ENCODE results near the gene PLCXD1. TPM values are rescaled to one million over a fixed set of nuclear protein-coding genes. Genes with fewer than 3 reads are reported as not detected.
"Not testable (repeated sequence)": the region's sequence is repeated elsewhere in the genome, so short reads cannot be mapped to it uniquely, and the experiment has no call there.

Gene PLCXD1, protein sequence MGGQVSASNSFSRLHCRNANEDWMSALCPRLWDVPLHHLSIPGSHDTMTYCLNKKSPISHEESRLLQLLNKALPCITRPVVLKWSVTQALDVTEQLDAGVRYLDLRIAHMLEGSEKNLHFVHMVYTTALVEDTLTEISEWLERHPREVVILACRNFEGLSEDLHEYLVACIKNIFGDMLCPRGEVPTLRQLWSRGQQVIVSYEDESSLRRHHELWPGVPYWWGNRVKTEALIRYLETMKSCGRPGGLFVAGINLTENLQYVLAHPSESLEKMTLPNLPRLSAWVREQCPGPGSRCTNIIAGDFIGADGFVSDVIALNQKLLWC
- 8.4 and 10.6 TPM in 2 replicates for total RNA-seq

DNA sequence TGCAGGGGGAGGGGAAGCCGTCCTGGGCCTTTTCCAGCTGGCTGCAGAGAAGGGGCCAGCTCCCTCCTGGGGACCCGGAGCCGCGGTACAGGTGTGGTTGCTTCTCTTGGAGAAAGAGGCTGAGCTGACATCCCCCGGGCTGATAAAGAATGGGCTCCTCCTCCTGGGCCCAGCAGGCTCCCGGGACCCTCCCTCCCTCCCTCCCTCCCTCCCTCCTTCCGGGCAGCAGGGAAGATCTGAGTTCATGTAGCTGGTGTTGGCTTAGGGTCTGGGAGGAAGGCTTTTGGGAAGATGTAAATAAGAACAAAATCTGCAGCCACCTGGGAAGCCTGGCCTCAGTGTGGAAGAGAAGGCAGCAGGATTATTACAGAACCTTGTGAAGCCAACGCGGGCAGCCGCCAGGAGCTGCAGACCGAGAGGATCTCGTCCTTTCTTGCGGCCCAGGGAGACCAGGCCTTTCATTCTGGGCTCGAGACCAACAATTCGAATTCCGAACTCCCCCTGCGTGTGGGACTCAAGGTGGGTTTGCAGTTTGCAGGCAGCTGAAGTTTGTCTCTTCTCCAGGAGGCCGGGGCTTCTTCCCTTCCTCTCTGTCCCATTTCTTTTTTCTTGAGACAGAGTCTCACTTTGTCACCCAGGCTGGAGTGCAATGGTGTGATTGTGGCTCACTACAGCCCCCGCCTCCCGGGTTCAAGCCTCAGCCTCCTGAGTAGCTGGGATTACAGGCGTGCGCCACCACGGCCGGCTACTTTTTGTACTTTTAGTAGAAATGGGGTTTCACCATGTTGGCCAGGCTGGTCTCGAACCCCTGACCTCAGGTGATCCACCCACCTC, at the start of gene PLCXD1:
PLCXD1 (plus strand) TSS at position 216 of the 834 bp plus-strand sequence. CDS start 2,807 bp downstream, outside the sequence.
- no peak for DNase-seq (ENCODE audit: extremely low read depth, low read depth, low spot score)

DNA sequence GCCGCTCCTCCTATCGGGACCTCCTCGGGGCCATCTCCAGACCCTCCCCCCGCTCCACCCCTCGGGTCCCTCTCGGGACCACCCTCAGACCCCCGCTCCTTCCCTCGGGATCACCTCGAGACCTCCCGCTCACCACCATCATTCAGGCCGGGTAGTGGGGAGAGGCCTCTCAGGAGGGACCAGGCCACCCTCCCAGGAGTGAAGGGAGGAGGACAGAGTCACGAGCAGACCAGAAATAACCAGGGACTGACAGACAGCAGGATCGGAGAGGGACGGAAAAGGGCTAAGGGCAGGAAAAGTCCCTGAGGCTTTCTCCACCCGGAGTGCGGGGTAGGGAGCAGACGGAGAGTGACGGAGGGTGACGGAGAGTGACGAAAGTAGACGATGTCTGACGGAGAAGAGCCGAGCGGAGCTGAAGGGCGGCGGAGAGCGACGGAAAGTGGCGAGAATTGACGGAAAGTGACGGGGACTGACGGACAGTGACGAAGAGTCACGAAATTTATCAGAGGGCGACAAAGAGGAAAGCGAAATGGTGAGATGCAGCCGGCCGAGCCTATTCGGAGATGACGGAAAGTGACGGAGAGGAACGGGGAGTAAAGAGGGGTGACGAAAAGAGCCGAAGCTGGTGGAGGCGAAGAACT, 49.4 kb upstream of the PLCXD1 start:
- DNase-seq (ENCODE audit: extremely low read depth, low read depth, low spot score), result not testable (repeated sequence)

DNA sequence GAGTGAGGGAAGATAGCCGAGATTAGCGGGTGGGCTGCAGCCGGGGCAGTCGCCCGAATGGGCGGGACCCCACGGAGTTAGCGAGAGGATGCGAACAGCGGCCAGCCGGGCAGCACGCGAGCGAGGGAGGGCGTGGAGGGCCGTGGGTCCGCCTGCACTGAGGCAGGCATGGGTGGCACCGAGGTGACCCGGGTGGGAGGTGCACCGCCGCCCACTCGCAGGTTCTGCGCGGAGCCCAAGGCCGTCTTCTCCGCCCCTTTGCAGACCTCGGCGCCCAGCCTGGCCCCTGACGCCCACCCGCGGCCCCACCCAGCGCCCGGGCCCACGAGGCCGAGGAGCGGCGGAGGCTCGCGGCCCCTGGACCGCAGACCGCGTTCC, 48.9 kb upstream of the PLCXD1 start:
- DNase-seq (ENCODE audit: extremely low read depth, low read depth, low spot score), result not testable (repeated sequence)

DNA sequence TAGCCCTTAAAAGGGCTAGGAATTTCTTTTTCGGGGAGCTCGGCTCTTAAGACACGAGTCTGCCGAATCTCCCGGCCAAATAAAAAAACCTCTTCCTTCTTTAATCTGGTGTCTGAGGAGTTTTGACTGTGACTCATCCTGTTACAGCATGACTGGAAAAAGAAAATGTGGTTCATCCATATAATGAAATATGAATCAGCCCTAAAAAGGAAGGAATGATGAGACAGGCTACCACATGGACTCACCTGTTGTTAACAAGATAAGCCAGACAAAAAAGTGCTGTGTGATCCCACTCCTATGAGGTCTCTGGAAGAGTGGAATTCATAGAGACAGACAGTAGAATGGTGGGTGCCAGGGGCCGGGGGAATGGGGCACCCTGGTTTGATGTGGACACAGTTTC, 45.0 kb upstream of the PLCXD1 start:
- not testable (repeated sequence) for DNase-seq (ENCODE audit: extremely low read depth, low read depth, low spot score)

DNA sequence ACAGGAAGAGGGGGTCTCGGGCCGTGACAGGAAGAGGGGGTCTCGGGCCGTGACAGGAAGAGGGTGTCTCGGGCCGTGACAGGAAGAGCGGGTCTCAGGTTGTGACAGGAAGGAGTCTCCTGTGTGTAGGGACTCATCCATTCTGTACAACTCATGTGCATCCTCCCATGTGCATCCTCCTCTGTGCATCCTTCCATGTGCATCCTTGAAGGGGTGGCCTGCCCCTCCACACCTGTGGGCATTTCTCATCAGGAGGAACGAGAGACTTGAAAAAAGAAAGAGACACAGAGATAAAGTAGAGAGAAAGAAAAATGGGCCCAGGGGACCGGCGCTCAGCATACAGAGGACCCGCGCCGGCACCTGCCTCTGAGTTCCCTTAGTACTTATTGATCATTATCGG, 30.2 kb upstream of the PLCXD1 start:
- DNase-seq (ENCODE audit: extremely low read depth, low read depth, low spot score), result no peak

DNA sequence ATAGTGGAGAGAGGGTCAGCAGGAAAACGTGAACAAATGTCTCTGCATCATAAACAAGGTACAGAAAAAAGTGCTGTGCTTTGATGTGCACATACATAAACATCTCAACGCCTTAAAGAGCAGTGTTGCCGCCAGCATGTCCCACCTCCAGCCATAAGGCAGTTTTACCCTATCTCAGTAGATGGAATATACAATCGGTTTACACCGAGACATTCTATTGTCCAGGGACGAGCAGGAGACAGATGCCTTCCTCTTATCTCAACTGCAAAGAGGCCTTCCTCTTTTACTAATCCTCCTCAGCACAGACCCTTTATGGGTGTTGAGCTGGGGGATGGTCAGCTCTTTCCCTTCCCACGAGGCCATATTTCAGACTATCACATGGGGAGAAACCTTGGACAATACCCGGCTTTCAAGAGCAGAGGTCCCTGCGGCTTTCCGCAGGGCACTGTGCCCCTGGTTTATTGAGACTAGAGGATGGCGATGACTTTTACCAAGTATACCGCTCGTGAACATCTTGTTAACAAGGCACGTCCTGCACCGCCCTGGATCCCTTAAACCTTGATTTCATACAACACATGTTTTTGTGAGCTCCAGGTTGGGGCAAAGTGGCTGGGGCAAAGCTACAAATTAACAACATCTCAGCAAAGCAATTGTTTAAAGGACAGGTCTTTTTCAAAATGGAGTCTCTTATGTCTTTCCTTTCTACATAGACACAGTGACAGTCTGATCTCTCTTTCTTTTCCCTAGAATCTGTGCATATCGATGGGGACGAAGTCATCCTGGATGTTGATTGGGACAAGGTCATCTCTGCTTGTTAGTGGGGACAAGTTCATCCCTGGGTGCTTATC, 29.6 kb upstream of the PLCXD1 start:
- DNase-seq (ENCODE audit: extremely low read depth, low read depth, low spot score), result not testable (repeated sequence)

DNA sequence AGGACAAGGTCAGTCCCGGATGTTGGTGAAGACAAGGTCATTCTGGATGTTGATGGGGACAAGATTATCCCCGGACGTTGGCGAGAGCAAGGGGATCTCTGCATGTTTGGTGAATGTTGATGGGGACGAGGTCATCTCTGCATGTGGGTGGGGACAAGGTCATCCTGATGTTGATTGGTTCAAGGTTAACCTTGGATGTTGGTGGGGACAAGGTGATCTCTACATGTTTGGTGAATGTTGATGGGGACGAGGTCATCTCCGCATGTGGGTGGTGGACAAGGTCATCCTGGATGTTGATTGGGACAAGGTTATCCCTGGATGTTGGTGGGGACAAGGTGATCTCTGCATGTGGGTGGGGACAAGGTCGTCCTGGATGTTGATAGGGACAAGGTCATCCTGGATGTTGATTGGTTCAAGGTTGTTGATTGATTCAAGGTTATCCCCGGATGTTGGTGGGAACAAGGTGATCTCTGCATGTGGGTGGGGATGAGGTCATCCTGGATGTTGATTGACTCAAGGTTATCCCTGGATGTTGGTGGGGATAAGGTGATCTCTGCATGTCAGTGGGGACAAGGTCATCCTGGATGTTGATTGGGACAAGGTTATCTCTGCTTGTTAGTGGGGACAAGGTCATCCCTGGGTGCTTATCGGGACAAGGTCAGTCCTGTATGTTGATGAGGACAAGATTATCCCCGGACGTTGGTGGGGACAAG, 28.8 kb upstream of the PLCXD1 start:
- DNase-seq (ENCODE audit: extremely low read depth, low read depth, low spot score), result no peak

DNA sequence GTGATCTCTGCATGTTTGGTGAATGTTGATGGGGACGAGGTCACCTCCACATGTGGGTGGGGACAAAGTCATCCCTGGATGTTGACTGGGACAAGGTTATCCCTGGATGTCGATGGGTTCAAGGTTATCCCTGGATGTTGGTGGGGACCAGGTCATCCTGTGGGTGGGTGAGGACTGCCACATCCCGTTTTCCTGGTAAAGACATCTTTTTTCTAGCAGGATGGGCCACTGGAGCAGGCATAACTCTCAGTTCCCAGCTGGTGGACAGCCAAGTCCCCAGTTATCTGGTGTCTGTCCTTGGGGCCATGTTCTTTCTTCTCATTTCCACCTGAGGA, 28.3 kb upstream of the PLCXD1 start:
- no peak for DNase-seq (ENCODE audit: extremely low read depth, low read depth, low spot score)

DNA sequence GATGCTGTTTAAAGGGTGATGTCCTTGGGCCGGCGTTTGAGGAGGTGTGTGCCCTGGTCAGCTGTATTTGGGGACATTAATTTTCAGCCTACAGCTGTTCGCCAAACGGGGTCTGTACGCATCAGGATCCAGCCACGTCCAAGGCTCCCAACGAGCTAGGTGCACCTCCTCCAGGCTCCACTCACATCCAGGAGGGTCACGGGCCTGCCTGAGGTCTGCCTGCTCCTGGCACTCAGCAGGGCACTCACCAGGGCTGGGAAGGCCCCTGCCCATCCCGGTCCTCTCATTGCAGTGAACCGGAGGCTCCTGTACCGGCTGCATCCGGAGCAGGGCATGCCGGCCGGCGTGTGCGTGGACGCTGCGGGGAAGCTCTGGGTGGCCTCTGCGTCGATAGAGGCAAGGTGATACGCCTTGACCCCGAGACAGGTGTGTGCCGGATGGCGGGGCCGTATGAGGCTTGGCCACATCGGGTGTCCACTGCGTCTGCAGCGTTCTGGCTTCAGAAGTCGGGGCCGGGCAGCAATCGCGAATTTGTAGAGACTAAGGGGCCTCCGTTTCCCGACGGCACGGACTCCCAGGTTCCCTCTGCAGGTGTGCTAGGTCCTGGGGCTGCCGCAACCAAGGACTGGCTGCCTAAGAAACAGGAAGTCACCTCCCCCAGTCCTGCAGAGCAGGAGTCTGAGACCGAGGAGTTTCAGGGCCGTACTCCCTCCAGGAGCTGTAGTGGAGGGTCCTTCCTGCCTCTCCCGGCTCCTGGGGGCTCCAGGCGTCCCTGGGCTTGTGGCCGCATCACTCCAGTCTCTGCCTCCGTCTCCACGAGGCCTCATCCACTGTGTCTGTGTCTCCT, 27.5 kb upstream of the PLCXD1 start:
- DNase-seq (ENCODE audit: extremely low read depth, low read depth, low spot score), result no peak

DNA sequence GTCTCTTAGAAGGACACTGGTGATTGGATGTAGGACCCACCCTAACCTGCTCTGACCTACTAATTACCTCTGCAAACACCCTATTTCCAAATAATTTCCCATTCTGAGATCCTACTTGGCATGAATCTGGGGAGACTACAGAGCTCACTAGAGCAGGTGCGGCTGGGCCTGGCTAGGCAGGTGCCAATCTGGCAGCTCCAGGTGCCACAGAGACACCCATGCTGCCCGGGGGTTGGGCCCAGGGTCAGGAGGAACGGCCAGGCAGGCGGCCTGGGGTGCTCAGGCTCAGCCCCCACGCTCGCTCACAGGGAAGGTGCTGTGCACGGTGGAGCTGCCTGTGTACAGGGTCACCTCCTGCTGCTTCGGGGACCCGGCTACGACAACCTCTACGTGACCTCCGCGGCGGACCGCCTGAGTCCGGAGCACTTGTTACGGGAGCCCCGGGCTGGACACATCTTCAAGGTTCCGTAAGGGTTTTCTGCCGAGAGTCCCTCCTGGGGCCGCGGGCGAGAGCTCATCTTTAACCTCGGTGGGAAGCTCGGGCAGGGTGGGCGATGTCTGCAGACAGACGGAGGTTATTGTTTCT, 26.5 kb upstream of the PLCXD1 start:
- no peak for DNase-seq (ENCODE audit: extremely low read depth, low read depth, low spot score)

DNA sequence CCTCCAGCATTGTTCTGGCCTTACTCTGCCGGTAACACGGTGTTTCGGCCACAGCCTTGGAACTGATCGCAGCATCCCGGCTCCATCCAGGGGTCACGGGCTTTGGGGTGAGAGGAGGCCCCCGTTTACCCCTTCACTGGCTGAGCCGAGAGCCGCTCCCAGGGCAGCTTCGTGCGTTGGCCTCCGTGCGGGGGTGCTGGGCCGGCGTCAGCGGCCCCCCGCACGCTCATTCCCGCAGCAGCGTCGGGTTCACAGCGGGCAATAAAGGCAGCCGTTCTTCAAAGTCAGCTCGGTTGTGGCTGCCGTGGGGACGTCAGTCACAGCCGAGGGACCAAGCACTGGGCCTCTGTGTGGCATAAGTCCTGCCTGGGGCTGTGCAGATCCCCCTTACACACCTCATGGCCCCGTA, 25.3 kb upstream of the PLCXD1 start:
- no peak for DNase-seq (ENCODE audit: extremely low read depth, low read depth, low spot score)

DNA sequence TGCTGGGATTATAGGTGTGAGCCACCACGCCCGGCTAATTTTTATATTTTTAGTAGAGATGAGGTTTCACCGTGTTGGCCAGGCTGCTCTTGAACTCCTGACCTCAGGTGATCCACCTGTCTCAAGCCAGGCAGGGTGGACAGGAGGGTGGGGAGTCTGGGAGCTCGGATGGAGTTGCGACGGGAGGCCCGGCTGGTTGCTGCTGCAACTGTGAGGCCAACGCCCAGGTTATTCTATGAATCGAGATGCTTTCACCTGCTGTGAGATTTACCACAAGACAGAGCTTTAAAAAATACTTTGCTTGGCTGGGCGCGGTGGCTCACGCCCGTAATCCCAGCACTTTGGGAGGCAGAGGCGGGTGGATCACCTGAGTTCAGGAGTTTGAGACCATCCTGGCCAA, 24.1 kb upstream of the PLCXD1 start:
- DNase-seq (ENCODE audit: extremely low read depth, low read depth, low spot score), result not testable (repeated sequence)

DNA sequence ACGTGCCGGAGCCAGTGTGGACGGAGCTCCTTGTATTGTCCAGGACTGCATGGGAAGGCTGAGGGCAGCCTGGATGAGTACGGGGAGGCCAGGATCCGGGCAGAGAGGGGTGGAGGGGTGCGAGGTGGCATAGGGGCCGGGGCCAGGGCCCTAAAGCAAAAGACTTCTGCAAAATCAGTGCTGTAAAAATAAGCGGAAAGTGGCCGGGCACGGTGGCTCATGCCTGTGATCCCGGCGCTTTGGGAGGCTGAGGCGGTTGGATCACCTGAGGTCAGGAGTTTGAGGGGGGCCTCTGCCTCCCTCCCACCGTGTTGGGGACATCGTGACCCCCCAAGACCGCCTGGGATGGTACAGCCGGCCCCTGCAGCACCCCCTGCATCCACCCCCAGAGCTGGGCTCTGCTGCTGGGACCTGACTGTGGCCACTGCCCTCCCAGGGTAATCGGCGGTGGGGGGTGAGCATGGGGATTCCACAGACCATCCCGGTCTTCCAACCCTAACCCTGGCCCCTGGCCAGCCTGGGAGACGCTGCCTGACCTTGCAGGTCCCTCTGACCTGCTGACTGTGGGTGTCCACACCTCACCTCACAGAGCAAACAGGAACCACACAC, 23.4 kb upstream of the PLCXD1 start:
- no peak for DNase-seq (ENCODE audit: extremely low read depth, low read depth, low spot score)

DNA sequence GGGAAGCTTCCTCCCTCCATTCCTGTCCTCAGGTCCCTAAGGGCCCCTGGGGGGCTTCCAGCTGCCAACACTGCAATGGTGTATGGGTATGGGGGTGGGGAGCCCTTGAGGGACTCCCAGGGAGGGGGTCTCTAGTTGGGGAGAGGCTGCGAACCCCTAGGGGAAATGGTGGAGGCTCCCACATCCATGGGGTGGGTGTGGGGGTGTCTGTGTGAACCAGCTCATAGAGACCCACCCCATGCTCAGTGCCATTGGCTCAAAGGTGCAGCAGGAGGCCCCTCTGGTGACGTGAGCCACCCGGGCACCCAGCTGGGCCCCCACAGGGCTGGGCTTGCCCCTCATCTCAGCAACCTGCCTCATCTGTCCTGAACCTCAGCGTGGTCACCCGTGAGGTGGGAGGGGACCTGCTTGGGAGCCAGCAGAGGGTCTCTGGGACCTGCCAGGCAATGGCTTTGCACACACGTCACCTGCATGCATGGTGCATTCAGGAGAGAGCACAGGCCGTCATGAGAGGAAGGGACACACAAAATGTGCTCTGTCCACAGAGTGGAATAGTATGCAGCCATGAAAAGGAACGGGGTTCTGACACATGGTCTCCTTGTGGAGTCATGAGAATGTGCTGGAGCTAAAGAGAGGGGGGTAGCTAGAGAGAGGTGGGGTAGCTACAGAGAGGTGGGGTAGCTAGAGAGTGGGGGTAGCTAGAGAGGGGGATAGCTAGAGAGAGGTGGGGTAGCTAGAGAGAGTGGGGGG, 22.7 kb upstream of the PLCXD1 start:
- no peak for DNase-seq (ENCODE audit: extremely low read depth, low read depth, low spot score)

DNA sequence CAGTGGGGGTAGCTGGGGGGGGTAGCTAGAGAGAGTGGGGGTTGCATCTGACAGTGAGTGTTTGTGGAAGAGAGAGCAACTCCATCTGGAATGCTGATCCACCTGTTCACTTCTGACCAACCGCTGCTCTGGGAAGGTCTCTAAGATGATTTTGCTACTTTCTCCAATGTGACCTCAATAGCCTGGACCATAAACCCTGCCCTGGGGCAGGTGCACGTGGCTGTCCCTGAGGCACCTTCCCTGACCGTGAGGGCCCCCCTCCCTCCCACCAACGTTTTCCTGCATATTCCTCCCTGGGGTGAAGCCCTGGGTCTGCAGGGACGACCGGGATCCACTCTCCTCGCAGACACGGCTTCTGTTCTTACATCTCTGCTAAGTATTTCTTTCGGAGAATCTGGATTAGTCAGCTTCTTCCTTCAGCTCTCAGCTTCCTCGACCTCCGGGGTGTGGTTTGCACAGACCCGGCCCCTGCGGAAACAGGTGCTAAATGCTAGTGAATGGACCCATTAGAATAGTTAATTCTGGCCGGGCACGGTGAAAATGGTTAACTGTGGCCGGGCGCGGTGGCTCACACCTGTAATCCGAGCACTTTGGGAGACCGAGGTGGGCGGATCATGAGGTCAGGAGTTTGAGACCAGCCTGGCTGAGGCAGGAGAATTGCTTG, 21.4 kb upstream of the PLCXD1 start:
- DNase-seq (ENCODE audit: extremely low read depth, low read depth, low spot score), result no peak

DNA sequence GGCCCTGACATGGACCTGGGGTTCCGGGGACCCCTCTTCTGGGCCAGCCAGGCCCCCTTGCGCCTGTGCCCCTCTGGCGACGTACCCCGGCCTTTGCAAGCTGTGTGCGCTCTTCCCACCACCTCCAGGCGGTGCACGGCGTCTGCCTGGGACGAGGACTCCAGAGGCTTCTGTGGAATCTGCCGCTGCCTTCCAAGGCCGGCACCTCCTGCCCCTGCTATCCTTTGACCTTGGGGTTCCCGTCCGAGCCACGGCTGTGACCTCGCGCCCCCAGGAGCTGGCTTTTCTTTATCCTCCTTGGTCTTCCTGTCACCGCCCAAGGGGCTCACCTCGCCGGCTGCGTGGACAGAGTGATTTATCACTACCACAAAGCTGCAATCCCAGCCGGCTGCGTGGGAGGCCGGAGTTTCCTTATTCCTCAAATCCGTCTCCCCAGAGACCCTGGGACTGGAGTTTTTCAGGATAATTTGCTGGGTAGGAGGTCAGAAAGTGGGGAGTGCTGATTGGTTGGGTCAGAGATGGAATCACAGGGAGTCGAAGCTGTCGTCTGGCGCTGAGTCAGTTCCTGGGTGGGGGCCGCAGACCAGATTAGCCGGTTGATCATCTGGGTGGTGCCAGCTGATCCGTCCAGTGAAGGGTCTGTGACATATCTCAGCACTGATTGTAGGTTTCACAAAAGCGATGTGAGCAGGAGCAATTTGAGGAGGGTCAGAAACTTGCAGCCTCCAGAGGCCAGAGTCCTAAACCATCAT, 19.8 kb upstream of the PLCXD1 start:
- DNase-seq (ENCODE audit: extremely low read depth, low read depth, low spot score), result no peak

All from glomerular endothelial cell (primary cell).